BLaER1 treated with 17β-estradiol and CSF1 and Interleukin-3, amounts not matched to agents 10 nM and 100 nM (cell line): ENCODE measurements around the gene UGT1A10.
"Not testable (repeated sequence)": the region's sequence is repeated elsewhere in the genome, so short reads cannot be mapped to it uniquely, and the experiment has no call there.

Experiments
- H3K27ac ChIP-seq, 11 experiments: shearing (Covaris generic); formaldehyde crosslinking; 2 replicates each; pipeline ENCODE4 v1.8.1; 2022
- H3K27me3 ChIP-seq, 11 experiments: shearing (Covaris generic); formaldehyde crosslinking; 2 replicates each; pipeline ENCODE4 v1.8.1; 2022
- H3K36me3 ChIP-seq, 11 experiments: shearing (Covaris generic); formaldehyde crosslinking; 2 replicates each; pipeline ENCODE4 v1.8.1; 2022
- H3K4me1 ChIP-seq, 10 experiments: shearing (Covaris generic); formaldehyde crosslinking; 2 replicates each; pipeline ENCODE4 v1.8.1; 2022
- H3K4me2 ChIP-seq, 11 experiments: shearing (Covaris generic); formaldehyde crosslinking; 2 replicates each; pipeline ENCODE4 v1.8.1; 2022
- H3K4me3 ChIP-seq, 10 experiments: shearing (Covaris generic); formaldehyde crosslinking; 2 replicates each; pipeline ENCODE4 v1.8.1; 2022
- H3K9ac ChIP-seq, 11 experiments: shearing (Covaris generic); formaldehyde crosslinking; 2 replicates each; pipeline ENCODE4 v1.8.1; 2022
- H3K9me3 ChIP-seq, 11 experiments: shearing (Covaris generic); formaldehyde crosslinking; replicated peaks in 1 of 11; 2 replicates each; pipeline ENCODE4 v1.8.1; 2022
- H4K20me1 ChIP-seq, 11 experiments: shearing (Covaris generic); formaldehyde crosslinking; 2 replicates each; pipeline ENCODE4 v1.8.1; 2022
- Cebpa-rat ChIP-seq, 11 experiments: shearing (Covaris generic); IDR thresholded peaks; 2 replicates each; pipeline ENCODE4 v1.8.1; 2022

The UGT1A10 gene

DNA sequence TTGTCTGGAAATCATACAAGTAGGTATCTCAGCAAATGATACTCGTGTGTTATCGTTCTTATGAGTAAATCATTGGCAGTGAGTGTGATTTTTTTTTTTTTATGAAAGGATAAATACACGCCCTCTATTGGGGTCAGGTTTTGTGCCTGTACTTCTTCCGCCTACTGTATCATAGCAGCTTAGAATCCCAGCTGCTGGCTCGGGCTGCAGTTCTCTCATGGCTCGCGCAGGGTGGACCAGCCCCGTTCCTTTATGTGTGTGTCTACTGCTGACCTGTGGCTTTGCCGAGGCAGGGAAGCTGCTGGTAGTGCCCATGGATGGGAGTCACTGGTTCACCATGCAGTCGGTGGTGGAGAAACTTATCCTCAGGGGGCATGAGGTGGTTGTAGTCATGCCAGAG is at the start of gene UGT1A10:
UGT1A10 (plus strand) TSS at position 143 of the 400 bp plus-strand sequence; CDS start at position 218, 75 bp downstream.
- not testable (repeated sequence) for H3K4me3 ChIP-seq, H3K36me3 ChIP-seq, H3K4me1 ChIP-seq, H3K9ac ChIP-seq, H3K27ac ChIP-seq, H4K20me1 ChIP-seq, H3K27me3 ChIP-seq, H3K4me2 ChIP-seq
- H3K9me3 ChIP-seq: 0 out of 22 replicates have a peak, but pooled peaks cover 0 to 12% (median 0%) of the 10 kb centered on the region in 11 experiments

DNA sequence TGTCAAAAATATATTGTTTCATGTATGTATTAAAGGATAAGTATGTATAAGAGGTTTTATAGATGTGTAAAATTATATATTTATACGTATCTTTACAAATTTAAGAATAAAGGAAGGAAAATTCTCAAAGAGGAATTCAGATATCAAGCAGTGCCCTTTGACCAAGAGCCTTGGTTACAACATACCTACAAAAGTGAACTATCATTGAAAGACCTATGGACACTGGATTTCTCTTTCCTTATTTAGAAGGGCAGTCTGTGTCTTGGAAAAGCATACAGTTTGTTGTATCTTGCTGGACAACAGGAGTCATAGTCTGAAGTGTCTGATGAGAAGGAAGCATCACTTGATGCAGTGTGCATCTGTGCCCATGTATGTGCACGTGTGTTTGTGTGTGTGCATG is 47.8 kb upstream of the UGT1A10 start:
- Histone ChIP-seq H3K9ac (no peak overlapping the region), H3K4me2 (no peak overlapping the region), H3K27me3 (no peaks in the 10 kb centered on the region), H3K4me1 (peaks cover 0 to 8% (median 7%) of the 10 kb centered on the region in 10 experiments; a peak in 14 of 20 replicates), H3K9me3 (no peaks in the 10 kb centered on the region; a peak in 1 of 22 replicates), H3K27ac (no peak overlapping the region), H4K20me1 (no peaks in the 10 kb centered on the region), H3K4me3 (no peak overlapping the region), H3K36me3 (no peaks in the 10 kb centered on the region)
- TF ChIP-seq Cebpa-rat (IDR thresholded peaks at IDR 0.05): no peak

GRCh38 chr2:233592706-233593105 is 43.5 kb upstream of the UGT1A10 start:
- not testable (repeated sequence) for H3K4me3 ChIP-seq, H3K9me3 ChIP-seq, H3K27ac ChIP-seq, H3K27me3 ChIP-seq, H3K9ac ChIP-seq, H3K36me3 ChIP-seq, H4K20me1 ChIP-seq
- peaks cover 0 to 14% (median 11%) of the 10 kb centered on the region in 10 experiments; a peak in 14 of 20 replicates for H3K4me1 ChIP-seq
- peak overlapping the region in 8 of 11 experiments; percentile 35 to 55 (median 48); a peak in 12 of 22 replicates for H3K4me2 ChIP-seq

DNA sequence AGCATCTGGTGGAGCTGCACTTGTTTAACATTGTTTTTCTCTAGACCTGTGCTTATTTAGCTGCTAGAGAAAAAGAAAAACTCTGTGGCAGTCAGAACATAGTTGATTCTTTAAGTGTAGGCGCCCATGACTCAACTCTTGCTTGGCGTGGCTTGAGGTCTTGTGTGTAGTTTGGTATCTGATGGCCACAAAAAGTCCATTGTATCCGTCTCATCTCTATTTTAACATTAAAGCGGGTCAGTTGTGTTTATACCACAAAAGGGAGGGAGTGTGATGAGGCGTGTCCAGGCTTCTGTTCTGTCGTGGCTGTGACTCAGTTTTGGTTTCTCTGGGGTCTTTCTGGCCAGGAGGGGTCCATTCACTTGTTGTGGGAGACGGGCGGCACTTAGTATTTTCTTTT is 43.0 kb upstream of the UGT1A10 start:
- Histone ChIP-seq H3K36me3 (no peaks in the 10 kb centered on the region), H3K9ac (no peak overlapping the region), H3K4me3 (no peak overlapping the region), H3K27ac (no peak overlapping the region), H3K27me3 (no peaks in the 10 kb centered on the region), H3K4me1 (peaks cover 0 to 14% (median 11%) of the 10 kb centered on the region in 10 experiments; a peak in 14 of 20 replicates), H4K20me1 (no peaks in the 10 kb centered on the region), H3K9me3 (peaks cover 0 to 6% (median 0%) of the 10 kb centered on the region in 11 experiments; a peak in 2 of 22 replicates), H3K4me2 (peak overlapping the region in 9 of 11 experiments; percentile 14 to 55 (median 46); a peak in 15 of 22 replicates)
- no peak for TF ChIP-seq Cebpa-rat (IDR thresholded peaks at IDR 0.05)

DNA sequence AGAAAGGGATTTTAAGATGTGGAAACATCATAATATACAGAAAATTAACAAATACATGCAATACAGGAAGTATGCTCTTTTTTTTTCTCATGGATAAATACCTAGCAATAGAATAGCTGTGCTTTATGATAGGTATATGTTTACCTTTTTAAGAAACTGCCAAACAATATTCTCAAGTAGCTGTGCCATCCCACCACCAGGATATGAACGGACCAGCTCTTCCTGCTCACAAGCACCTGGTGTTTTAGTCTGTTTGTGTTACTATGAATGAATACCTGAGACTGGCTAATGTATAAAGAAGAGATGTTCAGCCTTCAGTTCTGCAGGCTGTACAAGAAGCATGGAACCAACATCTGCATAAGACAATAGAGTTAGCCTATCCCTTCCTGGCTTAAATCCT is 38.7 kb upstream of the UGT1A10 start:
- Histone ChIP-seq H3K4me2 (no peak overlapping the region), H4K20me1 (no peaks in the 10 kb centered on the region), H3K4me1 (peaks cover 7 to 17% (median 11%) of the 10 kb centered on the region in 10 experiments; a peak in 18 of 20 replicates), H3K27me3 (no peaks in the 10 kb centered on the region), H3K4me3 (no peak overlapping the region), H3K27ac (no peak overlapping the region), H3K9ac (no peak overlapping the region), H3K9me3 (peaks cover 0 to 10% (median 4%) of the 10 kb centered on the region in 11 experiments; a peak in 14 of 22 replicates), H3K36me3 (no peaks in the 10 kb centered on the region)
- TF ChIP-seq Cebpa-rat (IDR thresholded peaks at IDR 0.05): no peak

DNA sequence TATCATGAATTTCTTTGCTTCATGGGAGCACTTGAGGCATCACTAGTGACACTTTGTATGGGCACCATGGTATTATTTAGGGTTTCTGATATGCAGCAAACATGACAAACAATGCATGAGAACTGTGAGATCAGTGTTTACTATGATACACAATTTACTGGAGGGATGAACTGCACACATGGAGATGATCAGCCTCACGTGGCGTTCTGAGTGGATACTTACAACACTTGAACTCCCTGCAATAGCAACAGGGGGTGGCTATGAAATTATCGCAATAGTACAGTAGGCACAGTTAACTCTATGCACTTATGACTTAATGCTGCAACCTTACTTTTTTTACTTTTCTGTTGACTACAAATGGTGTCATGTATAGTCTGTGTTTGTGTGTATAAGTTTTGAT is 37.3 kb upstream of the UGT1A10 start:
- Histone ChIP-seq H3K9me3 (peaks cover 0 to 24% (median 16%) of the 10 kb centered on the region in 11 experiments; a peak in 20 of 22 replicates), H3K4me2 (no peak overlapping the region), H3K36me3 (no peaks in the 10 kb centered on the region), H3K27ac (no peak overlapping the region), H4K20me1 (no peaks in the 10 kb centered on the region), H3K4me1 (peaks cover 0 to 9% (median 3%) of the 10 kb centered on the region in 10 experiments; a peak in 8 of 20 replicates), H3K9ac (no peak overlapping the region), H3K4me3 (no peak overlapping the region), H3K27me3 (no peaks in the 10 kb centered on the region)
- no peak for TF ChIP-seq Cebpa-rat (IDR thresholded peaks at IDR 0.05)

- H3K4me2 ChIP-seq: peak overlapping the region in 3 of 11 experiments; percentile 22 to 50 (median 44); a peak in 6 of 22 replicates
- no peak for TF ChIP-seq Cebpa-rat (IDR thresholded peaks at IDR 0.05)
These were observed 35.9 kb upstream of the UGT1A10 start for GRCh38 chr2:233600386-233600785.

DNA sequence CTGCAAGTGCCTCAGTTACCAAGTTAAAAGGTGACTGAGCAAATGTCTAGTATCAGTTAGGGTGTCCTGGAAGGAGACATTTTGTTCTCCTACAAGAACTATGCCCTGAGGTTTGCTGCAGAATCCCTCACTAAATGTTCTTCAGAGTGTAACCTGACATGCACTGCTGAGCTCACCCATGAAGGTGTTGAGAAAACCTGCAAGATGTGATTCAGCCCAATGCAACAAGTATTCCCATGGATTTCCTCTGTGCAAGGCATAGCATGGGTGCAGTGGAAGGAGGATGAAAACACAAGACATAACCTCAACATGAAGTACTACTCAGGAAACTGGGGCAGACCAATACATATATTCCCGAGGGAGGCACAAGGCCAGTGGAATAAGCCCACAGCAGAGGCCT is 34.2 kb upstream of the UGT1A10 start:
- no peak overlapping the region for H3K4me3 ChIP-seq

More at GRCh38 chr2:233600386-233600785, 35.9 kb upstream of the UGT1A10 start:
- H3K27me3 ChIP-seq: no peaks in the 10 kb centered on the region
- peaks cover 0 to 9% (median 2%) of the 10 kb centered on the region in 10 experiments; a peak in 5 of 20 replicates for H3K4me1 ChIP-seq
- H3K27ac ChIP-seq: no peak overlapping the region
- peaks cover 0 to 26% (median 14%) of the 10 kb centered on the region in 11 experiments; a peak in 20 of 22 replicates for H3K9me3 ChIP-seq
- H3K36me3 ChIP-seq: no peaks in the 10 kb centered on the region
- H3K4me3 ChIP-seq: no peak overlapping the region
- H4K20me1 ChIP-seq: no peaks in the 10 kb centered on the region
- H3K9ac ChIP-seq: no peak overlapping the region

GRCh38 chr2:233603520-233603919 is 32.7 kb upstream of the UGT1A10 start:
- Histone ChIP-seq H4K20me1 (no peaks in the 10 kb centered on the region), H3K9me3 (peaks cover 0 to 23% (median 13%) of the 10 kb centered on the region in 11 experiments; a peak in 20 of 22 replicates), H3K4me2 (no peak overlapping the region), H3K27ac (no peak overlapping the region), H3K27me3 (no peaks in the 10 kb centered on the region), H3K4me1 (peaks cover 0 to 9% (median 2%) of the 10 kb centered on the region in 10 experiments; a peak in 5 of 20 replicates), H3K4me3 (no peak overlapping the region), H3K9ac (no peak overlapping the region), H3K36me3 (no peaks in the 10 kb centered on the region)
- no peak for TF ChIP-seq Cebpa-rat (IDR thresholded peaks at IDR 0.05)

More for the DNA sequence above, 34.2 kb upstream of the UGT1A10 start:
- Histone ChIP-seq H3K36me3 (no peaks in the 10 kb centered on the region), H3K4me1 (peaks cover 0 to 9% (median 2%) of the 10 kb centered on the region in 10 experiments; a peak in 5 of 20 replicates), H3K9me3 (peaks cover 0 to 23% (median 13%) of the 10 kb centered on the region in 11 experiments; a peak in 20 of 22 replicates), H3K27ac (no peak overlapping the region), H3K9ac (no peak overlapping the region), H4K20me1 (no peaks in the 10 kb centered on the region), H3K4me2 (no peak overlapping the region; a peak in 1 of 22 replicates), H3K27me3 (no peaks in the 10 kb centered on the region)
- TF ChIP-seq Cebpa-rat (IDR thresholded peaks at IDR 0.05): no peak

- H3K4me1 ChIP-seq: peaks cover 0 to 9% (median 2%) of the 10 kb centered on the region in 10 experiments; a peak in 5 of 20 replicates
- H3K9ac ChIP-seq: no peak overlapping the region
- TF ChIP-seq Cebpa-rat (IDR thresholded peaks at IDR 0.05): no peak
- no peak overlapping the region for H3K4me2 ChIP-seq
- H3K27me3 ChIP-seq: no peaks in the 10 kb centered on the region
- H3K27ac ChIP-seq: no peak overlapping the region
- no peak overlapping the region for H3K4me3 ChIP-seq
- no peaks in the 10 kb centered on the region for H4K20me1 ChIP-seq
- no peaks in the 10 kb centered on the region for H3K36me3 ChIP-seq
- peaks cover 0 to 30% (median 14%) of the 10 kb centered on the region in 11 experiments; a peak in 20 of 22 replicates for H3K9me3 ChIP-seq
These were observed 31.4 kb upstream of the UGT1A10 start for GRCh38 chr2:233604826-233605225.
